Fibroblast of pulmonary artery (primary cell): ENCODE results near the gene CUX1.

Source experiments
- DNase-seq: peaks from one replicate; pipeline ENCODE4 v3.0.0-alpha.2; 2010; ENCODE audit warnings: low read depth
- H3K4me3 ChIP-seq: replicated peaks from 2 replicates; pipeline ENCODE4 v1.5.1; 2011; ENCODE audit warnings: low read depth, mild to moderate bottlenecking, control low read depth, low read length, moderate library complexity
- TF ChIP-seq, protein P1 (sequence below): IDR thresholded peaks from 2 replicates; pipeline ENCODE4 v1.5.1; 2011; ENCODE audit warnings: mild to moderate bottlenecking, control low read depth, low read length, inconsistent platforms; ENCODE audit errors: missing control alignments

CUX1 gene

DNA sequence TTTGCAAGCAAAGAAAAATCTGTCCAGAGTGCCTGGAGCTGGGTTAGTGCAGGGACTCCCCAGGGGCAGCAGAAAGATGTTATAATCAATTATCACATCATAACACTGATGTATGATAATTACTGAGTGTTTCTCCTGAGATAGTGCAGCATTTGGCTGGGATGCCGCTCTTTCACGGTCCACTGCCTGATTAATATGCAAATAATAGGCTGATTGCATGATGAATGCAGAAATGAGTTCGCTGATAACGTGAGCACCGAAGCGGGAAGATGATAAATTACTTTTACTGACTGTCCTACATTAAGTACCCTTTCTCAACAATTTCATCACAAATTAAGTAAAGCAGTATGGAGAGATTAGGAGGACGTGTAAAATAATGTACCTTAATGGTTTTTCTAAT is 397.8 kb downstream of the CUX1 start:
- TF ChIP-seq, protein P1, sequence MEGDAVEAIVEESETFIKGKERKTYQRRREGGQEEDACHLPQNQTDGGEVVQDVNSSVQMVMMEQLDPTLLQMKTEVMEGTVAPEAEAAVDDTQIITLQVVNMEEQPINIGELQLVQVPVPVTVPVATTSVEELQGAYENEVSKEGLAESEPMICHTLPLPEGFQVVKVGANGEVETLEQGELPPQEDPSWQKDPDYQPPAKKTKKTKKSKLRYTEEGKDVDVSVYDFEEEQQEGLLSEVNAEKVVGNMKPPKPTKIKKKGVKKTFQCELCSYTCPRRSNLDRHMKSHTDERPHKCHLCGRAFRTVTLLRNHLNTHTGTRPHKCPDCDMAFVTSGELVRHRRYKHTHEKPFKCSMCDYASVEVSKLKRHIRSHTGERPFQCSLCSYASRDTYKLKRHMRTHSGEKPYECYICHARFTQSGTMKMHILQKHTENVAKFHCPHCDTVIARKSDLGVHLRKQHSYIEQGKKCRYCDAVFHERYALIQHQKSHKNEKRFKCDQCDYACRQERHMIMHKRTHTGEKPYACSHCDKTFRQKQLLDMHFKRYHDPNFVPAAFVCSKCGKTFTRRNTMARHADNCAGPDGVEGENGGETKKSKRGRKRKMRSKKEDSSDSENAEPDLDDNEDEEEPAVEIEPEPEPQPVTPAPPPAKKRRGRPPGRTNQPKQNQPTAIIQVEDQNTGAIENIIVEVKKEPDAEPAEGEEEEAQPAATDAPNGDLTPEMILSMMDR: no peak
- DNase-seq: no peak
- H3K4me3 ChIP-seq: no peak overlapping the region

DNA sequence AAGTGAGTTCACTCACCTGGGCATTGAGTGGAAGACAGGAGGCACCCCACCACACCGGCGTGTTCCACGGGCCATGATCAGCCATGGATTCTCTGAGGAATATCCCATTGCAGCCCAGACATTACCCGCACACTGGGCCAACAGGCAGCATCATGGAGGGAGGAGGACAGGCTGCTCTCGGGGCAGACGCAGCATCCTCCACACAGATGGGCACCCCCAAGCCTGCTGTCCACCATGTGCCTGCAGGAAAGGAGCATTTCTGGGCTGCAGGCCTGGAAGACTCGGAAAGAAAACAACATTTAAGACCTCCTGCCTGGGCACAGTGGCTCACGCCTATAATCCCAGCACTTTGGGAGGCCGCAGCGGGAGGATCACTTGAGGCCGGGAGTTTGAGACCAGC is 398.3 kb downstream of the CUX1 start:
- TF ChIP-seq, protein P1: no peak
- DNase-seq: no peak
- no peak overlapping the region for H3K4me3 ChIP-seq

DNA sequence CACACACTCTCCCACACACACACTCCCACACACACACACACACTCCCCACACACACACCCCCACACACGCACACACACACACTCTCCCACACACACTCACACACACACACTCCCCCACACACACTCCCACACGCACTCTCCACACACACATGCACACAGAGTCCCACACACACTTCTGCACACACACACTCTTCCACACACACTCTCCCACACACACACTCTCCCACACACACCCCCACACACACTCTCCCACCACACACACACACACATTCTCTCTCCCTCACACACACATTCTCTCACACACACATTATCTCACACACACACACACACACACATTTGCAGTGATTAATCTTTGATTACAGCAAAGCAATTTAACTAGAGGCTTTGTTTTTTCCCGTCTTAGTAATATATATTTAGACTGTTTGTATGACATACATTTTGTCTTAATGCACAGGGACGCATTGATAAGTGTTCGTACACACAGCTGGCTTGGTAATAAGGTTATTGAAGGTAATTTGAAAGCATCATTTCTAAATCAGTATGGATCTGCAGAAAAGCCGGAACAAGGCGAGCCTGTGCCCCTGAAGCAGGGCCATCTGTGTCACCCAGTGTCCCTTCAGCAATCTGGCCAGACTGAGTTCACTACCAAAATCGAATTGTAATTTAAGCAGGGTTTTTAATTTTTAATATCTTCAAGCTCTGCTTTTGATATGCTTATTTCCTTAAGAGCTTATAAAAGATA is 399.3 kb downstream of the CUX1 start:
- no peak overlapping the region for H3K4me3 ChIP-seq
- peak; percentile 8 for DNase-seq
- TF ChIP-seq, protein P1: no peak

DNA sequence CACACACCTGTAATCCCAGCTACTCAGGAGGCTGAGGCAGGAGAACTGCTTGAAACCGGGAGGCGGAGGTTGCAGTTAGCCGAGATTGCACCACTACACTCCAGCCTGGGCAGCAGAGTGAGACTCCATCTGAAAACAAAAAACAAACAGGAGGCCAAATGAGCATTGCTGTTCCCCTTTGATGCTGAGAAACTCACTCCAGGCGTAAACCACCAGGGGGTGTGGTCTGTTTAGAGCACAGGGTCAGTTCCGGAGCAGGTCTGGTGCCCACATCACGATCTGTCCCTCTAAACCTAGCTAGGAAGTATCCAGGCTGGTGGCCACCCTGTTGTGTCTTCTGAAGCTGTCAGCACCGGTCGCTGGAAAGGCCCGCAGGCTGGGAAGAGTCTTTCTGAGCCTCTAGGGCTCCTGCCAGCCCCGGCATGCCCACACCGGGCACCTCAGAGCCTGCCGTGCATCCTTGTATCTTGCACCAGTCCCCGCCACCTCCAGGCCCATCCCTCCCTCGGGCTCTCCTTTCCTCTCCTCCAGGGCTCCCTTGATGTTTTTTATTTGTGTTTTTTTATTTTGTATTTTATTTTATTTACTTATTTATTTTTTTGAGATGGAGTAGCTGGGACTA is 402.9 kb downstream of the CUX1 start:
- no peak overlapping the region for H3K4me3 ChIP-seq
- DNase-seq: no peak
- TF ChIP-seq, protein P1: no peak

DNA sequence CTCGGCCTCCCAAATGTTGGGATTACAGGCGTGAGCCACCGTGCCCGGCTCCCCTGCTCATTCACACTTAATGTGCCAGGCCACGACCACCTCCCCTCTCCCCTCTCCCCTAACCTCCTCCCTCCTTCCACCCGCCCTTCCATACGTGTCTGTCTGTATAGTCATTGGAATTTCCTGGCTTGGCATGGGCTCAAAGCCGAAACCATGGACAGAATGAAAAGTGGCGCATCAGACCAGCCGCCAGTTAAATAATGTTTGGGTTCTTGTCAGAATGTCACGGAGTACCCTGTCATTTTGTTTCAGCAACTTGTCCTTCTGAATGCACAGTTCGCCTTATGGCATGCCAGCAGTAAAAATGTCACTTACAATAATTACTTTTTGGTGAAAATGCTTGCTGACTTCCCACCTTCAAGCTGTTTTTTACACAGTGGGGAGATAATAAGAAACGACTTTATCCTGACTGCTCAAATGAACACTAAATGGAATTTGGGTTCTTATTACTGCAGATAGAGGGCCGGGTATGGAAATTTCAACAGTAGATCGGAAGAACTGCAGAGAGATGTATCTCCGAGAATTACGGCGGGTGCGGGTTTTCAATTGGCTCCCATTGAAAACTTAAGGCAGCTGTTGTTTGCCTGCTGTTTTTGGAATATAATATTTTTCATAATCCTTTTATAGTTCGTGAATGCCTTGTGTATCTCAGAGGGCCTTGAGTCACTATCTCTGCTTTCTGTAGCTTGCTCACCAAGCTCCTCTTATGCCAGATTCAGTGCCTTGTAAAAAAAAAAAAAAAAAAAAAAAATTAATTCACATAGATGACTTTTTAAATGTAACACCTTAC is 403.8 kb downstream of the CUX1 start:
- H3K4me3 ChIP-seq: peak overlapping the region; percentile 12
- DNase-seq: peak; percentile 70
- TF ChIP-seq, protein P1: no peak

DNA sequence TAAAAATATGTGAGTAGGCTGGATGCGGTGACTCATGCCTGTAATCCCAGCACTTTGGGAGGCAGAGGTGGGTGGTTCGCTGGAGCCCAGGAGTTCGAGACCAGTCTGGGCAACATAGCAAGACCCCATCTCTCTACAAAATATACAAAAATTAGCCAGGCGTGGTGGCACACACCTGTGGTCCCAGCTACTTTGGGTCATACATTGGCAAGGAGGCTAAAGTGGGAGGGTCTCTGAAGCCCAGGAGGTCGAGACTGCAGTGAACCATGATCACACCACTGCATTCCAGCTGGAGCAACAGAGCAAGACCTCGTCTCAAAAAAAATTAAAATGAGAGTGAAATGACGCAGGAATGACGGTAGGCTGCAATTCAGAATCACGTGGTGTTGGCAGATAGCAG is 404.5 kb downstream of the CUX1 start:
- H3K4me3 ChIP-seq: no peak overlapping the region
- TF ChIP-seq, protein P1: no peak
- no peak for DNase-seq
